OCI-LY7 (cell line): Measurements from ENCODE around the gene HDAC10. TPM values are rescaled to one million over a fixed set of nuclear protein-coding genes. Genes with fewer than 3 reads are reported as not detected.
A peak's percentile ranks its signal among the peaks of the same experiment; 100 is the strongest.

Experiments
- BruUV-seq: library from RNA; stranded (reverse); fragments of 400-500 nt; replicated peaks from 2 replicates; lab custom pipeline; 2021; lab: Mats Ljungman, UMichigan
- CTCF ChIA-PET: fragments of 300-600 bp; sonication (Branson Sonifier 250); formaldehyde crosslinking; loops from one replicate; lab custom pipeline; 2022; ENCODE audit warnings: antibody characterized with exemption; ENCODE audit not compliant: unreplicated experiment; lab: Charles Lee
- POLR2A ChIA-PET: fragments of 300-600 bp; sonication (Branson Sonifier 250); formaldehyde crosslinking; loops from one replicate; lab custom pipeline; 2022; ENCODE audit warnings: antibody characterized with exemption; lab: Charles Lee
- DNase-seq: peaks from one replicate; pipeline ENCODE4 v3.0.0-alpha.2; 2015; ENCODE audit warnings: low spot score
- H2AFZ ChIP-seq: fragments of 200-600 bp; sonication (generic), shearing (Covaris generic); 2 replicates; pipeline ENCODE4 v1.6.1; 2014; ENCODE audit warnings: mild to moderate bottlenecking, antibody characterized with exemption, low read length, moderate library complexity
- H3K27ac ChIP-seq: fragments of 200-600 bp; sonication (generic); 2 replicates; pipeline ENCODE4 v1.5.1; 2014; ENCODE audit warnings: mixed run types, low read depth, mild to moderate bottlenecking, moderate library complexity, low read length, inconsistent platforms; ENCODE audit not compliant: poor library complexity, severe bottlenecking
- H3K36me3 ChIP-seq: fragments of 200-600 bp; sonication (generic); 2 replicates; pipeline ENCODE4 v1.6.1; 2014; ENCODE audit warnings: mild to moderate bottlenecking, antibody characterized with exemption, low read length, moderate library complexity, mixed read lengths; ENCODE audit not compliant: insufficient read depth
- H3K4me1 ChIP-seq: fragments of 200-600 bp; sonication (generic); 2 replicates; pipeline ENCODE4 v1.5.1; 2014; ENCODE audit warnings: mild to moderate bottlenecking, low read length; ENCODE audit not compliant: insufficient read depth, poor library complexity, severe bottlenecking
- H3K4me2 ChIP-seq: fragments of 200-600 bp; sonication (generic); 2 replicates; pipeline ENCODE4 v1.6.1; 2014; ENCODE audit warnings: mild to moderate bottlenecking, low read length
- H3K4me3 ChIP-seq: fragments of 200-600 bp; sonication (generic); 2 replicates; pipeline ENCODE4 v1.5.1; 2014; ENCODE audit warnings: mild to moderate bottlenecking, low read depth, low read length; ENCODE audit not compliant: poor library complexity, severe bottlenecking
- H3K79me2 ChIP-seq: fragments of 200-600 bp; sonication (generic); 2 replicates; pipeline ENCODE4 v1.6.1; 2016; ENCODE audit warnings: low read depth, mild to moderate bottlenecking, low read length, moderate library complexity, mixed read lengths; ENCODE audit not compliant: insufficient read depth
- H3K9me2 ChIP-seq: fragments of 200-600 bp; sonication (generic); 2 replicates; pipeline ENCODE4 v1.6.1; 2016; ENCODE audit warnings: mild to moderate bottlenecking, low read length, mixed read lengths; ENCODE audit not compliant: insufficient read depth
- H3K9me3 ChIP-seq: fragments of 200-600 bp; sonication (generic); 2 replicates; pipeline ENCODE4 v1.6.1; 2014; ENCODE audit warnings: mild to moderate bottlenecking, mixed run types, low read length, mixed read lengths
- H4K20me1 ChIP-seq: fragments of 200-600 bp; sonication (generic); 2 replicates; pipeline ENCODE4 v1.6.1; 2014; ENCODE audit warnings: mild to moderate bottlenecking, antibody characterized with exemption, low read length, moderate library complexity, mixed read lengths; ENCODE audit not compliant: insufficient read depth
- EZH2phosphoT487 ChIP-seq: fragments of 200-600 bp; sonication (generic); IDR thresholded peaks from 2 replicates; pipeline ENCODE4 v1.6.1; 2018; ENCODE audit warnings: low read depth, borderline replicate concordance, mild to moderate bottlenecking, mixed run types, antibody characterized with exemption, low read length, moderate library complexity, mixed read lengths
- intact Hi-C: fragments of 100-400 bp; cut with micrococcal nuclease; formaldehyde crosslinking; loops from one replicate; pipeline ENCODE4 v1.10.0; 2022; ENCODE audit not compliant: unreplicated experiment
- total RNA-seq, 2 experiments: library from RNA; depleted of rRNA in 1 of 2; stranded (reverse); fragments of >200 nt in 1 of 2; shearing (Covaris generic) in 1 of 2; gene quantifications; 2 replicates each; pipeline ENCODE4 v1.2.3, GENCODE V29; 2014 to 2022
- TF ChIP-seq, protein P1 (sequence below): fragments of 200-600 bp; sonication (generic); conservative IDR thresholded peaks from 2 replicates; pipeline ENCODE4 v1.5.1; 2014; ENCODE audit warnings: mild to moderate bottlenecking, antibody characterized with exemption, low read length, moderate library complexity, mixed read lengths

HDAC10 gene
- total RNA-seq, 2 experiments from 2014 or later = 49.4 to 74.9 TPM

DNA sequence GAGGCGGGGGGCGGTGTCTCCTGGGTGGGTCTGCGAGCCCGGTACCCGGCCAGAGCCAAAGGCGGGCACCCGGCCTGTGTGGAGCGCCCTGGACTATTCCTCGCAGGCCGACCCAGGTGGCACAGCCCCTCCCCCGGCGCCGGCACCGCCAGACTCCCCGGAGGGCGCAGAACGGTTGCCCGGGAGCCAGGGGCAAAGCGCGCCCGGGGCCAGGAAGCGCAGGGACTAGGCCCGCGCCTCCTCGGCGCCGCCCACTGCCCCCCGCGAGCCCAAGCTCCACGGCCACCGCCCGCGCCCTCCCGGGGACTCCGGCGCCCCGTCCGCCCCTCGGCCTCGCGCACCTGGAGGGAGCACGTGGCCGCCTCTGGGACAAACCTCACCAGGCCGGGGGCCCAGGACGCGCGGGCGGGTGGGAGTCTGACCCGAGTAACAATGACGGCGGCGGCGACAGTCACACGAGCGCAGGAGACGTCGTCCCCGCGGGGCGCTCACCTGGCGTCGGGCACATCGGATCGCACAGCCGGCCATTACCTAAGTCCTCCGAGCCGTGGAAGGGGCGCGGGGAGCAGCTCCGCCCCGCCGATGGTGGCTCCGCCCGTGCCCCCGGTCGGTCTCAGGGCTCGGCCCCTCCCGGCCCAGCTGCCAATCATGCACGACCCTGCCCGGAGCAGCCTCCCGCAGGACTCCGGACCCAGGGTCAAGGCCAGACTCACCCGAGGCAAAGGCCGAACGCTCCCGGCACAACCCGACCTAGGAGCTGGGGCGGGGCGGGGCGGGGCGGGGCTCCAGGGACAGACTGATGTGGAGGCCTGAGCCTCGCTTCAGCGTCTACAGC is 48.9 kb upstream of the HDAC10 start:
- H3K4me1 ChIP-seq = peaks cover 76% of the 10 kb centered on the region
- POLR2A ChIA-PET = interaction anchor here (0.6 kb wide), 1 partner anchor 25 kb away, joined by 3 read pairs; no protein-coding TSS in a partner anchor

DNA sequence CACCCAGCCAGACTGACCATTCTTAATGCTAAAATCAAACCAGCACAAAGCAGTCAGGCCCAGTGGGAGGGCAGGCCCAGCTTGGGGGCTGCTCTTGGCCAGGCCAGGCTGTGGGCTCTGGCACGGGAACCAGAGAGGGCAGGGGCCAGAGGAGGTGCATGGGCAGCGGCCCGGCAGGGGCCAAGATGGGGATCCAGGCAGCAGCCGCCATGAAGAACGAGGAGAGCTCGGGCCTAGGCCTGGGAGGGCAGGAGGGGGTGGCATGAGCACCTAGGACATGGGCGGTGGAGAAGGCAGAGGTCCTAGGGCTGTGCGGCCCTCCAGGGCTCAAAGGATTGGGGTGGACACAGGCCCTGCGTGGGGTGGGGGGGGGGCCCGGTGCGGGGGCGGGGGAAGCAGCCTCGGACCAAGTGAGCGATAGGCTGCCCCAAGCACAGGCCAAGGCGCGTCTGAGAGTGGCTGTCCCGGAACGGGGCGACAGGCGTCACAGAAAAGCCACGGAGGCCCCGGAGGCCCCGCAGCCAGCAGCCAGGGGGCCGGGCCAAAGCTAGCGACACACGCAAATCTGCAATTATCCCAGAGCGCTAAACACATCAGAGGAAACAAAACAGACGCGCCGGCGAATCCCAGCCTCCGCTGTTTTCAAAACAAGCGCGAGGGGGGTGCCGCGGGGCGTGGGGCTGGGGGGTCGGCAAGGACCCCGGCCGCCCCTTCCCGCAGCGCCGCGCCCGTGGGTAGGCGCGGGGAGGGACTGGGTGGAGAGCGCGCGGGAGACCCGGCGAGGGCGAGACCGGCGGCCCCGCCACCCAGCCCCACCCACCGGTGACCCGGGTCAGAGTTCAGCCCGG is 48.1 kb upstream of the HDAC10 start:
- no peaks in the 10 kb centered on the region for H4K20me1 ChIP-seq
- peak overlapping the region; percentile 49 for H3K4me2 ChIP-seq
- no peaks in the 10 kb centered on the region for H3K9me2 ChIP-seq
- no peaks in the 10 kb centered on the region for H3K36me3 ChIP-seq
- ChIA-PET POLR2A (no interaction called here), CTCF (no interaction called here)
- DNase-seq = no peak
- BruUV-seq = no TSS peak
- H3K9me3 ChIP-seq = no peaks in the 10 kb centered on the region
- H3K4me3 ChIP-seq = peak overlapping the region; percentile 55
- intact Hi-C loops = no loop called here
- no peak overlapping the region for H3K27ac ChIP-seq
- H2AFZ ChIP-seq = peak overlapping the region; percentile 18; the same call in 1 of the 2 replicates
- TF ChIP-seq, protein P1, sequence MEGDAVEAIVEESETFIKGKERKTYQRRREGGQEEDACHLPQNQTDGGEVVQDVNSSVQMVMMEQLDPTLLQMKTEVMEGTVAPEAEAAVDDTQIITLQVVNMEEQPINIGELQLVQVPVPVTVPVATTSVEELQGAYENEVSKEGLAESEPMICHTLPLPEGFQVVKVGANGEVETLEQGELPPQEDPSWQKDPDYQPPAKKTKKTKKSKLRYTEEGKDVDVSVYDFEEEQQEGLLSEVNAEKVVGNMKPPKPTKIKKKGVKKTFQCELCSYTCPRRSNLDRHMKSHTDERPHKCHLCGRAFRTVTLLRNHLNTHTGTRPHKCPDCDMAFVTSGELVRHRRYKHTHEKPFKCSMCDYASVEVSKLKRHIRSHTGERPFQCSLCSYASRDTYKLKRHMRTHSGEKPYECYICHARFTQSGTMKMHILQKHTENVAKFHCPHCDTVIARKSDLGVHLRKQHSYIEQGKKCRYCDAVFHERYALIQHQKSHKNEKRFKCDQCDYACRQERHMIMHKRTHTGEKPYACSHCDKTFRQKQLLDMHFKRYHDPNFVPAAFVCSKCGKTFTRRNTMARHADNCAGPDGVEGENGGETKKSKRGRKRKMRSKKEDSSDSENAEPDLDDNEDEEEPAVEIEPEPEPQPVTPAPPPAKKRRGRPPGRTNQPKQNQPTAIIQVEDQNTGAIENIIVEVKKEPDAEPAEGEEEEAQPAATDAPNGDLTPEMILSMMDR = no peak
- no peak for TF ChIP-seq EZH2phosphoT487
- peaks cover 76% of the 10 kb centered on the region for H3K4me1 ChIP-seq
- H3K79me2 ChIP-seq = no peaks in the 10 kb centered on the region

More for the DNA sequence above, 48.9 kb upstream of the HDAC10 start:
- Histone ChIP-seq H3K79me2 (no peaks in the 10 kb centered on the region), H3K27ac (no peak overlapping the region), H3K9me3 (no peaks in the 10 kb centered on the region), H3K36me3 (no peaks in the 10 kb centered on the region), H2AFZ (peak overlapping the region; percentile 18; the same call in 1 of the 2 replicates), H3K4me3 (peak overlapping the region; percentile 55), H4K20me1 (no peaks in the 10 kb centered on the region), H3K9me2 (no peaks in the 10 kb centered on the region), H3K4me2 (peak overlapping the region; percentile 49)
- intact Hi-C loops = no loop called here
- BruUV-seq = no TSS peak
- TF ChIP-seq EZH2phosphoT487 = no peak
- TF ChIP-seq, protein P1 = no peak
- CTCF ChIA-PET = no interaction called here
- no peak for DNase-seq
